Activated CD8-positive, alpha-beta memory T cell treated with anti-CD3 and anti-CD28 coated beads for 1 hour (primary cell): ENCODE measurements around the gene SPRR5.

Source experiments
- DNase-seq, 2 donors: peaks; one replicate each; pipeline ENCODE4 v3.0.0-alpha.2; 2020; ENCODE audit warnings: low read depth in 1 of 2; ENCODE audit errors: extremely low read depth in 1 of 2

SPRR5 gene

GRCh38 chr1:152946651-152947256 is at the start of gene SPRR5:
Gene SPRR5, plus strand, starts transcription at chr1:152947206. Its CDS starts 1,349 bp downstream, at chr1:152948555.
- no peak for DNase-seq

- no peak for DNase-seq
These were observed 48.0 kb upstream of the SPRR5 start for GRCh38 chr1:152899027-152899426.

- no peak for DNase-seq
These were observed 47.1 kb upstream of the SPRR5 start for GRCh38 chr1:152899883-152900282.

GRCh38 chr1:152901631-152902030 is 45.4 kb upstream of the SPRR5 start:
- no peak for DNase-seq

- DNase-seq, result no peak
These were observed 44.4 kb upstream of the SPRR5 start for GRCh38 chr1:152902636-152903035.

GRCh38 chr1:152904688-152905440 is 42.1 kb upstream of the SPRR5 start:
- no peak for DNase-seq

- DNase-seq, result no peak
These were observed 40.9 kb upstream of the SPRR5 start for GRCh38 chr1:152906023-152906565.

- DNase-seq, result no peak
These were observed 39.1 kb upstream of the SPRR5 start, which contains the start of gene IVL for GRCh38 chr1:152907686-152908601. Gene IVL, plus strand, starts transcription at chr1:152908546. Its CDS starts 1,252 bp downstream, at chr1:152909798.

GRCh38 chr1:152909206-152909605 is 37.8 kb upstream of the SPRR5 start:
- DNase-seq, result no peak

GRCh38 chr1:152912471-152912870 is 34.5 kb upstream of the SPRR5 start:
- DNase-seq, result no peak

GRCh38 chr1:152912900-152913299 is 34.1 kb upstream of the SPRR5 start:
- no peak for DNase-seq

- no peak for DNase-seq
These were observed 29.2 kb upstream of the SPRR5 start for GRCh38 chr1:152917794-152918193.

- DNase-seq, result no peak
These were observed 27.9 kb upstream of the SPRR5 start for GRCh38 chr1:152919071-152919470.

GRCh38 chr1:152924191-152924590 is 22.8 kb upstream of the SPRR5 start:
- no peak for DNase-seq

GRCh38 chr1:152926091-152926490 is 20.9 kb upstream of the SPRR5 start:
- DNase-seq, result no peak

GRCh38 chr1:152928671-152929070 is 18.3 kb upstream of the SPRR5 start:
- no peak for DNase-seq

GRCh38 chr1:152932170-152932811 is 14.7 kb upstream of the SPRR5 start:
- DNase-seq, result no peak

- DNase-seq, result no peak
These were observed 13.8 kb upstream of the SPRR5 start for GRCh38 chr1:152933196-152933595.

- DNase-seq, result no peak
These were observed 6.4 kb upstream of the SPRR5 start for GRCh38 chr1:152940614-152941013.

- DNase-seq, result no peak
These were observed 5.8 kb upstream of the SPRR5 start for GRCh38 chr1:152941037-152941711.
